ACC112 (cell line): ENCODE measurements around the gene VTN.

Experiments used
- H2AFZ ChIP-seq: fragments of 200-600 bp; sonication (generic); one replicate; pipeline ENCODE4 v1.6.0; 2017; ENCODE audit warnings: antibody characterized with exemption, low read length; ENCODE audit not compliant: unreplicated experiment
- H3K27ac ChIP-seq: fragments of 200-600 bp; sonication (generic); 2 replicates; pipeline ENCODE4 v1.5.1; 2014; ENCODE audit warnings: low read depth, mild to moderate bottlenecking, antibody characterized with exemption, low read length, moderate library complexity
- H3K27me3 ChIP-seq: fragments of 200-600 bp; sonication (generic); 2 replicates; pipeline ENCODE4 v1.6.1; 2014; ENCODE audit warnings: mild to moderate bottlenecking, antibody characterized with exemption, low read length, moderate library complexity, mixed read lengths; ENCODE audit not compliant: insufficient read depth
- H3K36me3 ChIP-seq: fragments of 200-600 bp; sonication (generic); 2 replicates; pipeline ENCODE4 v1.6.1; 2016; ENCODE audit warnings: mild to moderate bottlenecking, antibody characterized with exemption, low read length, moderate library complexity, mixed read lengths; ENCODE audit not compliant: insufficient read depth
- H3K4me1 ChIP-seq: fragments of 200-600 bp; sonication (generic); one replicate; pipeline ENCODE4 v1.6.1; 2016; ENCODE audit warnings: low read length, mixed read lengths; ENCODE audit not compliant: insufficient read depth, unreplicated experiment, control insufficient read depth
- H3K4me3 ChIP-seq: fragments of 200-600 bp; sonication (generic); 2 replicates; pipeline ENCODE4 v1.5.1; 2014; ENCODE audit warnings: mild to moderate bottlenecking, low read depth, low read length
- H3K79me2 ChIP-seq: fragments of 200-600 bp; sonication (generic); one replicate; pipeline ENCODE4 v1.6.0; 2016; ENCODE audit warnings: low read length; ENCODE audit not compliant: control insufficient read depth, unreplicated experiment, insufficient read depth

The VTN gene

DNA sequence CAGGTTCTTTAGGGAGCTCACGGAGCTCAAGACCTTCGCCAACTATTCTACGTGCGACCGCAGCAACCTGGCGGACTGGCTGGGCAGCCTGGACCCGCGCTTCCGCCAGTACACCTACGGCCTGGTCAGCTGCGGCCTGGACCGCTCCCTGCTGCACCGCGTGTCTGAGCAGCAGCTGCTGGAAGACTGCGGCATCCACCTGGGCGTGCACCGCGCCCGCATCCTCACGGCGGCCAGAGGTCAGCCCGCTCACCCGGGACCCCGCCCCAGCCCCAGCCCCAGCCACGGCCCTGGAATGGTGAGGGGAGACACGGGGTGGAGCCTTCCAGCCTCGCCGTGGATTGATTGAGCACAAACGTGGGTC is 14.9 kb upstream of the VTN start:
- H3K36me3 ChIP-seq = no peaks in the 10 kb centered on the region
- H3K4me3 ChIP-seq = no peak overlapping the region
- H3K4me1 ChIP-seq = no peaks in the 10 kb centered on the region
- no peak overlapping the region for H2AFZ ChIP-seq
- H3K27me3 ChIP-seq = no peaks in the 10 kb centered on the region
- no peak overlapping the region for H3K27ac ChIP-seq
- H3K79me2 ChIP-seq = no peaks in the 10 kb centered on the region

DNA sequence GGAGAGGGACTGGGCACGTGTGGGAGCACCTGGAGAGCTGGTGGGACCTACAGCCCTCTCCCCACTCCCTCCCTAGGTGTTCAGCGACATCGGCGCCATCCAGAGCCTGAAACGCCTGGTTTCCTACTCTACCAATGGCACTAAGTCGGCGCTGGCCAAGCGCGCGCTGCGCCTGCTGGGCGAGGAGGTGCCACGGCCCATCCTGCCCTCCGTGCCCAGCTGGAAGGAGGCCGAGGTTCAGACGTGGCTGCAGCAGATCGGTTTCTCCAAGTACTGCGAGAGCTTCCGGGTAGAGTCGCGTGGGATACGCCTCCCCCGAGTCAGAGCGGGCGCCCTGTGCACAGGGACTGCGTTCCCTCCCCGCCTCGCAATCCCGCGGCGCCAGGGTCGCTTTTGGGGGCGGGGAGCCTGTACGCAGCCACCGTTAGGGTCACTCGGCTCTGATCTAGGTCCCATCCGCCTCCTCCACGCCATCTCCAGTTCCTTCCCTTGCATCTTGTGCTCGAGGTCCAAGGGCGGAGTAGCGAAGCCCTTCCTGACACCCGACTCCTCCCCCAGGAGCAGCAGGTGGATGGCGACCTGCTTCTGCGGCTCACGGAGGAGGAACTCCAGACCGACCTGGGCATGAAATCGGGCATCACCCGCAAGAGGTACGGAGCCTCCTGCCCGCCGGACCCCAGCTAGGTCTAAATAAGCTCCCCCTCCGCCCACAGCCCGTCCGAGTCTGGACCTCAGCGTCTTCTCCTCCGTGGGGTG is 14.4 kb upstream of the VTN start:
- Histone ChIP-seq H3K27ac (no peak overlapping the region), H3K79me2 (no peaks in the 10 kb centered on the region), H3K4me3 (no peak overlapping the region), H3K36me3 (no peaks in the 10 kb centered on the region), H3K27me3 (no peaks in the 10 kb centered on the region), H2AFZ (no peak overlapping the region), H3K4me1 (no peaks in the 10 kb centered on the region)

GRCh38 chr17:28381141-28381825 is 11.2 kb upstream of the VTN start:
- Histone ChIP-seq H2AFZ (no peak overlapping the region), H3K27ac (no peak overlapping the region), H3K27me3 (no peaks in the 10 kb centered on the region), H3K4me1 (no peaks in the 10 kb centered on the region), H3K36me3 (no peaks in the 10 kb centered on the region), H3K79me2 (no peaks in the 10 kb centered on the region), H3K4me3 (no peak overlapping the region)

- Histone ChIP-seq H2AFZ (no peak overlapping the region), H3K27me3 (no peaks in the 10 kb centered on the region), H3K27ac (no peak overlapping the region)
Observed at GRCh38 chr17:28379814-28380801, 10.0 kb upstream of the VTN start.

DNA sequence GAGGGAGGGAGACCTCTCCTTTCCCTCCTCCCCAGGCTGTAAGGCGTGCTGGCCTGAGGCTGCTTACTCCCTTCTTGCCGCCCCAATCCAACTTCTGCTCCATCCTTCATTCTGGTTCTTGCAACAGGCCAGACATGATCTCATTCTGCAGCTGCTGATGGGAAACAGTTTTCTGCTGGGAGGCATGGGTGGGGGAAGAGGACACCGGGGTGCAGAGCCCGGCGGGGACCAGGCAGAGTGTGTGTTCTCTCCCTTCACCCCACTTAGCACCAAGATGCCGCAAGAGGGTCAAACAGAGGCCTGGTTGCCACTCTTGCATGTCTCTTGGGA is 2.8 kb upstream of the VTN start:
- Histone ChIP-seq H3K27me3 (no peaks in the 10 kb centered on the region), H3K27ac (no peak overlapping the region), H3K36me3 (no peaks in the 10 kb centered on the region), H3K4me3 (peak overlapping the region; percentile 88), H2AFZ (no peak overlapping the region), H3K4me1 (peaks cover 26% of the 10 kb centered on the region), H3K79me2 (no peaks in the 10 kb centered on the region)

More at GRCh38 chr17:28379814-28380801, 10.0 kb upstream of the VTN start:
- H3K79me2 ChIP-seq = no peaks in the 10 kb centered on the region
- no peak overlapping the region for H3K4me3 ChIP-seq
- no peaks in the 10 kb centered on the region for H3K4me1 ChIP-seq
- H3K36me3 ChIP-seq = no peaks in the 10 kb centered on the region

- Histone ChIP-seq H3K27ac (peak overlapping the region; percentile 27; the same call in 1 of the 2 replicates), H2AFZ (peak overlapping the region; percentile 83), H3K4me3 (peak overlapping the region; percentile 88), H3K36me3 (no peaks in the 10 kb centered on the region), H3K79me2 (no peaks in the 10 kb centered on the region), H3K4me1 (peaks cover 26% of the 10 kb centered on the region), H3K27me3 (no peaks in the 10 kb centered on the region)
Observed at GRCh38 chr17:28372203-28372944, 2.3 kb upstream of the VTN start.

GRCh38 chr17:28371245-28372202 is 1.4 kb upstream of the VTN start, which contains the start of gene SARM1:
Gene SARM1 (plus strand): TSS chr17:28371694. CDS start chr17:28372033, 339 bp downstream.
- H3K4me1 ChIP-seq = peaks cover 26% of the 10 kb centered on the region
- H2AFZ ChIP-seq = peak within 1 kb of the TSS; percentile 83
- H3K36me3 ChIP-seq = no peaks in the 10 kb centered on the region
- H3K27ac ChIP-seq = peak within 1 kb of the TSS; percentile 58
- no peaks in the 10 kb centered on the region for H3K27me3 ChIP-seq
- peak within 1 kb of the TSS; percentile 88 for H3K4me3 ChIP-seq
- H3K79me2 ChIP-seq = no peaks in the 10 kb centered on the region

GRCh38 chr17:28370744-28371103 is 617 bp upstream of the VTN start:
- Histone ChIP-seq H3K27ac (peak overlapping the region; percentile 58), H3K27me3 (no peaks in the 10 kb centered on the region), H2AFZ (no peak overlapping the region), H3K79me2 (no peaks in the 10 kb centered on the region), H3K36me3 (no peaks in the 10 kb centered on the region), H3K4me3 (peak overlapping the region; percentile 88), H3K4me1 (peaks cover 26% of the 10 kb centered on the region)

DNA sequence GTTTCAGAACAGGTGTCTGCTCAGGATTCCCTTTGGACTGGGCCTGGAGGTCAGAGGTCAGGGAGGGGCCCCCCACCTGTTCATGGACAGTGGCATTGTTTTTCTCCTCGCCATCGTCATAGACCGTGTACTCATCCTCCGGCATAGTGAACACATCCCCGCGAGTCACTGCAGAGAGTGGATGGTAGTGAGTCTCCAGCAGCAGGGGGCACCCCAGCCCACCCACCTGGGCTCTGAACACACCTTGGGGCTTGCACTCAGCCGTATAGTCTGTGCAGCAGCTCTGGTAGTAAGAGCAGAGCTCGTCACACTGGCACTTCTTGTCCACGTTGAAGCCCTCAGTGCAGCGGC is 448 bp downstream of the VTN start:
- Histone ChIP-seq H3K27me3 (no peaks in the 10 kb centered on the region), H3K4me3 (no peak overlapping the region), H2AFZ (no peak overlapping the region), H3K36me3 (no peaks in the 10 kb centered on the region), H3K4me1 (peaks cover 26% of the 10 kb centered on the region), H3K27ac (no peak overlapping the region), H3K79me2 (no peaks in the 10 kb centered on the region)
